ENCODE results near the gene EYS. TPM values are rescaled to one million over a fixed set of nuclear protein-coding genes. Genes with fewer than 3 reads are reported as not detected.

EYS gene
- total RNA-seq, 2 experiments from 2014 or later: not detected

DNA sequence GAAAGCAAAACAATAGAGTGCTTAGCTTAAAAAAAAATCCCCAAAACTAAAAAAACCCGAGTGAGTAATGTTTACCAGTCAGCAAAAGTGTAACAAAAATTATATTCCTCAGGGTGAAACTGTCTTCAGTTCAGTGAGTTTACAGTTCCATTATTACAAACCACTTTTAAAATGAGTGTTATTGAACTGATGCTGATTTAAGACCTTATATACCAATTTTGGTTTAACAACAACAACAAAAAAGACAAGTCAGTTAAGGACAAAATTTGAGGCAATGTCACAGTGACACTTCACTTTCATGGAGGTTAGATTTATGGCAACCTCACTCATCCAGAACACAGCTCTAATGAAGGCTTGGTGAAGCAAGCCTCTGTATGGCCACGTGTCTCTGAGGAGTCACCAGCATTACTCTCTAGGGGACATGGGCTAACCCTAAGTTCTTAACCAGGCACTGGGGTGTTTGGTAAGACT, 1440.6 kb downstream of the EYS start:
- intact Hi-C loops (cut with DNase I, micrococcal nuclease): no loop called here
- ChIA-PET POLR2A (no interaction called here), CTCF (no interaction called here)
- ATAC-seq (ENCODE audit: poor library complexity) (no peak), DNase-seq (no peak)
- no peak overlapping the region for H3K27ac Mint-ChIP-seq
- Histone ChIP-seq H3K4me1 (ENCODE audit: insufficient read depth, low read length) (no peaks in the 10 kb centered on the region), H3K9me3 (ENCODE audit: control insufficient read depth in 1 of 2, insufficient read depth in 1 of 2, low read length in 2 of 2) (no peaks in the 10 kb centered on the region), H3K36me3 (ENCODE audit: insufficient read depth, low read length) (no peaks in the 10 kb centered on the region), H3K27ac (ENCODE audit: low read depth in 1 of 2, low read length in 2 of 2) (no peak overlapping the region), H3K4me3 (ENCODE audit: low read length) (no peak overlapping the region), H3K27me3 (ENCODE audit: control insufficient read depth in 1 of 2, insufficient read depth in 2 of 2, low read length in 2 of 2) (no peaks in the 10 kb centered on the region)
- H3K9me3 Mint-ChIP-seq: no peaks in the 10 kb centered on the region
- H3K4me3 Mint-ChIP-seq: no peak overlapping the region
- TF ChIP-seq, protein P1, sequence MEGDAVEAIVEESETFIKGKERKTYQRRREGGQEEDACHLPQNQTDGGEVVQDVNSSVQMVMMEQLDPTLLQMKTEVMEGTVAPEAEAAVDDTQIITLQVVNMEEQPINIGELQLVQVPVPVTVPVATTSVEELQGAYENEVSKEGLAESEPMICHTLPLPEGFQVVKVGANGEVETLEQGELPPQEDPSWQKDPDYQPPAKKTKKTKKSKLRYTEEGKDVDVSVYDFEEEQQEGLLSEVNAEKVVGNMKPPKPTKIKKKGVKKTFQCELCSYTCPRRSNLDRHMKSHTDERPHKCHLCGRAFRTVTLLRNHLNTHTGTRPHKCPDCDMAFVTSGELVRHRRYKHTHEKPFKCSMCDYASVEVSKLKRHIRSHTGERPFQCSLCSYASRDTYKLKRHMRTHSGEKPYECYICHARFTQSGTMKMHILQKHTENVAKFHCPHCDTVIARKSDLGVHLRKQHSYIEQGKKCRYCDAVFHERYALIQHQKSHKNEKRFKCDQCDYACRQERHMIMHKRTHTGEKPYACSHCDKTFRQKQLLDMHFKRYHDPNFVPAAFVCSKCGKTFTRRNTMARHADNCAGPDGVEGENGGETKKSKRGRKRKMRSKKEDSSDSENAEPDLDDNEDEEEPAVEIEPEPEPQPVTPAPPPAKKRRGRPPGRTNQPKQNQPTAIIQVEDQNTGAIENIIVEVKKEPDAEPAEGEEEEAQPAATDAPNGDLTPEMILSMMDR (IDR thresholded peaks at IDR 0.05): no peak
- H3K36me3 Mint-ChIP-seq (ENCODE audit: low read depth): no peaks in the 10 kb centered on the region
- no peaks in the 10 kb centered on the region for H3K27me3 Mint-ChIP-seq
- H3K4me1 Mint-ChIP-seq (ENCODE audit: low read depth): no peaks in the 10 kb centered on the region

- no peaks in the 10 kb centered on the region for H3K4me1 Mint-ChIP-seq (ENCODE audit: low read depth)
- Histone ChIP-seq H3K27me3 (ENCODE audit: control insufficient read depth in 1 of 2, insufficient read depth in 2 of 2, low read length in 2 of 2) (no peaks in the 10 kb centered on the region), H3K36me3 (ENCODE audit: insufficient read depth, low read length) (no peaks in the 10 kb centered on the region), H3K4me3 (ENCODE audit: low read length) (no peak overlapping the region), H3K27ac (ENCODE audit: low read depth in 1 of 2, low read length in 2 of 2) (no peak overlapping the region), H3K9me3 (ENCODE audit: control insufficient read depth in 1 of 2, insufficient read depth in 1 of 2, low read length in 2 of 2) (no peaks in the 10 kb centered on the region), H3K4me1 (ENCODE audit: insufficient read depth, low read length) (no peaks in the 10 kb centered on the region)
- H3K27me3 Mint-ChIP-seq: no peaks in the 10 kb centered on the region
- H3K36me3 Mint-ChIP-seq (ENCODE audit: low read depth): no peaks in the 10 kb centered on the region
- DNase-seq (no peak), ATAC-seq (ENCODE audit: poor library complexity) (no peak)
- CTCF ChIA-PET: no interaction called here
- no peak overlapping the region for H3K27ac Mint-ChIP-seq
- TF ChIP-seq, protein P1 (IDR thresholded peaks at IDR 0.05): no peak
- POLR2A ChIA-PET: no interaction called here
- intact Hi-C loops (cut with DNase I, micrococcal nuclease): no loop called here
- H3K9me3 Mint-ChIP-seq: no peaks in the 10 kb centered on the region
- H3K4me3 Mint-ChIP-seq: no peak overlapping the region
Observed at GRCh38 chr6:64263778-64264177, 1443.2 kb downstream of the EYS start.

DNA sequence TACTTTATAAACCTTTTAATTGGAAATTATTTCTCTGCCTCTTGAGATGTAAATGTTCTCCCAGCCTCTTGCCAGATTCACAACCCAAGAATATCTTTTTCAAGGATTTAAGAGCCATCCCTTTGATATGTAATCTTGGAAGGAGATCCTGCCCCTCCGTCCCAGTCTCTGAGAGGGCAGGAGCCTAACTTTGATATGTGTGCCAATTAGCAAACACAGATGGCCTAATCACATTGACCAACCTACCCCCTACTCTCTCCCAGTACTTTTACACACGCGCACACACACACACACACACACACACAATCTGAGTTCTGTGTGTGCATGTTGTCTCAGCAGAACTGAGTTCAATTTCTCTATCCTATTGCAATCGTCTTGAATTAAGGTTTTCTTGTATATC, 1447.7 kb downstream of the EYS start:
- POLR2A ChIA-PET: no interaction called here
- no peak overlapping the region for H3K4me3 Mint-ChIP-seq
- Histone ChIP-seq H3K4me3 (ENCODE audit: low read length) (no peak overlapping the region), H3K9me3 (ENCODE audit: control insufficient read depth in 1 of 2, insufficient read depth in 1 of 2, low read length in 2 of 2) (no peaks in the 10 kb centered on the region), H3K27me3 (ENCODE audit: control insufficient read depth in 1 of 2, insufficient read depth in 2 of 2, low read length in 2 of 2) (no peaks in the 10 kb centered on the region), H3K36me3 (ENCODE audit: insufficient read depth, low read length) (no peaks in the 10 kb centered on the region), H3K27ac (ENCODE audit: low read depth in 1 of 2, low read length in 2 of 2) (no peak overlapping the region), H3K4me1 (ENCODE audit: insufficient read depth, low read length) (no peaks in the 10 kb centered on the region)
- ATAC-seq (ENCODE audit: poor library complexity) (no peak), DNase-seq (no peak)
- H3K9me3 Mint-ChIP-seq: no peaks in the 10 kb centered on the region
- no peak overlapping the region for H3K27ac Mint-ChIP-seq
- H3K4me1 Mint-ChIP-seq (ENCODE audit: low read depth): no peaks in the 10 kb centered on the region
- intact Hi-C loops (cut with DNase I, micrococcal nuclease): no loop called here
- TF ChIP-seq, protein P1 (IDR thresholded peaks at IDR 0.05): no peak
- CTCF ChIA-PET: no interaction called here
- H3K36me3 Mint-ChIP-seq (ENCODE audit: low read depth): no peaks in the 10 kb centered on the region
- H3K27me3 Mint-ChIP-seq: no peaks in the 10 kb centered on the region
